ENCODE results near the gene STAT6.

The STAT6 gene

DNA sequence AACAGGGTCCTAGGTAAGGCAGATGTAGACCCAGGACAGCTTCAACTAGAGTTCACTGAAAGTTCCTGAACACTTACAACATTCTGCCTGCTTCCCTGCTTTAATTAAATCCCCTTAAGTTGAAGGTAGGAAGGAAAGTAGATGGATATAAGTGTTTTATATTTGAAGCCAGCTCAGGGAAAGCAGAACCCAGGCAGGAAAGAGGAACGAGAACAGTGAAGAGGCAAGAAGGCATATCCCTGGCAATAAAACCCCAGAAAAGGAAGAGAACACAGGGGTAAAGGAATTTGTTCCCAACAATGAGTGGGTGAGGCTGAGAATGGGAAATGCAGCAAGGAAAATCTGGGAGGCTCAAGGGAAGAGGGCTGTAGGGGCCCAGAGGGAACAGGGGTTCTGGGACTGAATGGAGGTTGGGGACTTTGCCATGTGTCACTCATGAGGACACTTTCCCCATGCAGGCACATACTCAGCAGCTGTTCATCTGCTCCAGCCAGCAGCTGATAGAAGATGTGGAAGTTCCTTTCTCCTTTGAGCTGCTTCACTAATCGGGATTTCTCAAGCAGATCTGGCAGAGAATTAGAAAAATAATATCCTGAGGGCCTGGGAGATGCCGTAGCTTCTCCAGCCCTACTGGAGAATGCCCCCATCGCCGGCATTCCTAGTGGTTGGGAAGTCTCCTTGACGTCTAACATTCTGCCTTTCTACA lies 64.9 kb downstream of the STAT6 start:
- FAIRE-seq = no peak
